ENCODE data around the gene VWA8. TPM values are rescaled to one million over a fixed set of nuclear protein-coding genes. Genes with fewer than 3 reads are reported as not detected.
A peak's percentile ranks its signal among the peaks of the same experiment; 100 is the strongest.

VWA8 gene
- total and polyA plus RNA-seq, 2 of the 8 experiments (the other 6 are each of a cell fraction or from before 2014, with no cell fraction given) = 5.9 to 19.6 TPM

DNA sequence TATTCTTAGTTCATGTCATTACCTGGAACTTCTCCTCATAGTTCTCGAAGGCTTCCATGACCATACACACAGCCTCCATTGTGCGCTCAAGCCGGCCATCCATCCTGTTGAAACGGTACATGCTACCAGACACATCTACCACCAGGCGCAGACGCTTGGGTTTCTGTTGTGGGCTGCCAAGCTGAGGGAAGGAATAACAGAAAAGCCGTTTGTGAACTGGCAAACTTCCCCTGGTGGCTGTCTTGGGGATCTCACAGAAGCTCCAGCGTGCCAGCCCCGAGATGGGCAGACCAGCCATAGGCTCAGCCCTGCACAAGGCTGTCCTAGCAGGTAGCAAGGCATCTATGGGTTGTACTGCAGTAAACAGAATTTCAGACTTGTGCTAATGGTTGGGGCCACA lies 373.4 kb downstream of the VWA8 start:
- no peak overlapping the region for H3K9ac ChIP-seq (replicated peaks in 1 of 4; ENCODE audit: extremely low read depth in 1 of 4, low read depth in 3 of 4, low read length in 3 of 4)
- DNase-seq (ENCODE audit: low read depth in 1 of 2, low spot score in 2 of 2) (peak in 1 of 2 experiments; percentile 62), FAIRE-seq (no peak)
- no peaks in the 10 kb centered on the region for H3K79me2 ChIP-seq (ENCODE audit: control insufficient read depth in 1 of 2, insufficient read depth in 2 of 2, low read length in 2 of 2)
- H2AFZ ChIP-seq (ENCODE audit: low read length) = no peak overlapping the region
- TF ChIP-seq RAD21 (IDR thresholded peaks at IDR 0.05 in 1 of 2, conservative IDR thresholded peaks at IDR 0.05 in 1 of 2; ENCODE audit: low read depth in 2 of 2, low read length in 2 of 2) (peak; percentile 28 to 57), KDM1A (IDR thresholded peaks at IDR 0.05; ENCODE audit: borderline replicate concordance, low read length) (no peak), CTCF (IDR thresholded peaks at IDR 0.05; ENCODE audit: control extremely low read depth in 1 of 3, insufficient read depth in 1 of 3, low read depth in 1 of 3, low read length in 3 of 3) (peak; percentile 25 to 56 (median 47))
- no peaks in the 10 kb centered on the region for H3K79me1 ChIP-seq (ENCODE audit: low read depth, low read length)
- no peaks in the 10 kb centered on the region for H4K20me1 ChIP-seq (replicated peaks in 1 of 2; ENCODE audit: control insufficient read depth in 1 of 2, insufficient read depth in 2 of 2, low read length in 2 of 2)
- H2BK20ac ChIP-seq (ENCODE audit: low read length) = no peak overlapping the region
- H3K14ac ChIP-seq (ENCODE audit: insufficient read length) = no peak overlapping the region
- no peak overlapping the region for H2BK5ac ChIP-seq (ENCODE audit: low read depth, low read length)
- no peak overlapping the region for H3K56ac ChIP-seq (replicated peaks; ENCODE audit: insufficient read length, low read depth, low read length)
- no peaks in the 10 kb centered on the region for H3K27me3 ChIP-seq (replicated peaks in 1 of 4; ENCODE audit: control insufficient read depth in 3 of 4, extremely low read depth in 1 of 4, insufficient read depth in 3 of 4, low read length in 3 of 4)
- H4K5ac ChIP-seq (ENCODE audit: insufficient read length, low read depth, low read length) = no peak overlapping the region
- no peak overlapping the region for H2BK120ac ChIP-seq (replicated peaks; ENCODE audit: low read depth, low read length)
- H4K91ac ChIP-seq (replicated peaks; ENCODE audit: insufficient read length, low read length) = no peak overlapping the region
- no peak overlapping the region for H3K4me3 ChIP-seq (ENCODE audit: extremely low read depth in 1 of 4, insufficient read depth in 2 of 4, low read depth in 3 of 4, low read length in 4 of 4)
- H3K4ac ChIP-seq (replicated peaks; ENCODE audit: insufficient read length, low read depth, low read length) = no peak overlapping the region
- ChIA-PET POLR2A (ENCODE audit: partially characterized antibody) (no interaction called here), CTCF (ENCODE audit: partially characterized antibody) (interaction anchor here (0.5 to 2.3 kb wide), 25 partner anchors 10 to 219 kb away, joined by 3 to 8 read pairs (median 3); no protein-coding TSS in a partner anchor)
- 93% methylated on average over 9 of the region's 9 CpGs; no CpG with 5 or more reads in 1 of the 2 experiments for WGBS, 2 experiments (ENCODE audit: extremely low coverage in 1 of 2, insufficient coverage in 1 of 2, insufficient read length in 1 of 2, insufficient replicate concordance in 2 of 2, low coverage in 1 of 2, low lambda C conversion rate in 2 of 2, missing lambda C conversion rate in 1 of 2)
- H3K4me1 ChIP-seq (replicated peaks in 1 of 4; ENCODE audit: control insufficient read depth in 3 of 4, insufficient read depth in 4 of 4, low read length in 3 of 4) = peaks cover 0 to 3% (median 0%) of the 10 kb centered on the region in 4 experiments; a peak in 1 of 7 replicates
- no peak overlapping the region for H2BK15ac ChIP-seq (ENCODE audit: low read length)
- H3K4me2 ChIP-seq (ENCODE audit: insufficient read depth in 1 of 2, low read depth in 2 of 2, low read length in 2 of 2) = no peak overlapping the region
- no peak overlapping the region for H2BK12ac ChIP-seq (ENCODE audit: low read depth, low read length)
- H3K27ac ChIP-seq (ENCODE audit: low read depth, low read length) = no peak overlapping the region
- H4K8ac ChIP-seq (ENCODE audit: extremely low read depth, insufficient read depth, low read length) = no peak overlapping the region
- H3K23ac ChIP-seq (ENCODE audit: insufficient read length) = no peak overlapping the region
- H3K36me3 ChIP-seq (ENCODE audit: control insufficient read depth in 2 of 4, insufficient read depth in 4 of 4, low read length in 3 of 4) = peaks cover 0 to 3% (median 0%) of the 10 kb centered on the region in 4 experiments; a peak in 1 of 8 replicates
- no peak overlapping the region for H3K18ac ChIP-seq (ENCODE audit: extremely low read depth, low read length)
- H3K23me2 ChIP-seq (ENCODE audit: low read depth, low read length) = no peaks in the 10 kb centered on the region
- H2AK5ac ChIP-seq (ENCODE audit: low read depth, low read length) = no peak overlapping the region
- H3K9me3 ChIP-seq (ENCODE audit: insufficient read depth in 2 of 2, low read depth in 1 of 2, low read length in 1 of 2) = no peaks in the 10 kb centered on the region
